GM20431 (cell line): ENCODE measurements around the gene CAPZB.

Experiments used
- in situ Hi-C: fragments of 300-500 bp; cut with MseI, MboI; formaldehyde crosslinking; loops from one replicate; pipeline ENCODE4 v1.15.0; 2020; ENCODE audit warnings: low sequenced_read_pairs; ENCODE audit not compliant: unreplicated experiment

Gene CAPZB

DNA sequence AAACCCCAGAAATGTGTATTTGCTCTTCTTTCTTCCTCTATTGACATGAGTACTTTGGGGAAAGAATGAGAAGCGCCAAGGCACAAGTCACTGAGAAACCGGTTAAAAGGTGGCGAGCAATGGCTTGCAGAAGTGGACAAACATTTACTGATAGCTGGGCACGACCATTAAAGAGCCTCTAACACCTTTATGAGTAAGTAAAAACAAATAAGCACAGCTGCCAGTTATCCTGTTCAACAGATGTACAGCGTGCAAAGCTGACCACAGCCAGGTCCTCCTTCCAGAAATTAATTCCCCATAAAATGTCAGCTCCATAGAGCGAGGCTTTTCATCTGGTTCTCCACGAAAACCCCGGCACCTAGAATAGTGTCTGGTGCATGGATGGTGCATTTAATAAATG is 72.7 kb downstream of the CAPZB start:
- in situ Hi-C loops: no loop called here

DNA sequence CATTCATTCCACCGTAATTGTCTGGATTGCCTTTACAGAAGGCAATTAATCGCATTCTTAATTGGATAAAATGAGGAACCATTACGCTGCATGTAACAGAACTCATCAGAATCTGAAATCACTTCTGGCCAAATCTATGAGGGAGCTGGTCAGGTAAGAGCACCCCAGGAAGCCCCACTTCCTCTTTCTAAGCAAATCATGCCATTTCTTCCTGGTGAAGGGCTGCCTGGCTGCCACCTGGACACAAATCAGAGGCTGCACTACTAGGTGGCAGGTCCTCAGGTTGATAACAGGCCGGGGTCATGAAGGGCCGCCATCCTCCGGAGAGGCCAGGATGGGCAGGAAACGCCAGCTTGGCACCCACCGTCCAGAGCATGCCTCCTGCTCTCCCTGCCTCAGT is 73.7 kb downstream of the CAPZB start:
- in situ Hi-C loops: no loop called here

DNA sequence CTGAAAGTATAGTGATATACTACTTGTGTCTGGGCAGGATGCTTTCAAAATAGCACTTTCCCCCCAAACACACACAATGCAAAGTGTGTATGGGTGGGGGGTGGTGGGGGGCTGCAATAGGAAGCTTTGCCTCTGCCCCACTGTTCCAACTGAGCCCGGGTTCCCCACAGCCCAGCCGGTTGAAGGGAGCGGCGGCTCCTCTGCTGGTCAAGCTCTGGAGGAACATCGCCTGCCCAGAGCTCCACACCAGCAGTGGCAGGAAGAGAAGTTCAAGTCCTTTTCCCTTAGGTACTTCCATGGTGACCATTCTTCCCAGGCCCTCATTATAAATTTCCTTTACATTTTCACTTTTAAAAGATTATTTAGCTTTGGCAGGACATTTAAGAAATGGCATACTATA is 74.9 kb downstream of the CAPZB start:
- in situ Hi-C loops: no loop called here

DNA sequence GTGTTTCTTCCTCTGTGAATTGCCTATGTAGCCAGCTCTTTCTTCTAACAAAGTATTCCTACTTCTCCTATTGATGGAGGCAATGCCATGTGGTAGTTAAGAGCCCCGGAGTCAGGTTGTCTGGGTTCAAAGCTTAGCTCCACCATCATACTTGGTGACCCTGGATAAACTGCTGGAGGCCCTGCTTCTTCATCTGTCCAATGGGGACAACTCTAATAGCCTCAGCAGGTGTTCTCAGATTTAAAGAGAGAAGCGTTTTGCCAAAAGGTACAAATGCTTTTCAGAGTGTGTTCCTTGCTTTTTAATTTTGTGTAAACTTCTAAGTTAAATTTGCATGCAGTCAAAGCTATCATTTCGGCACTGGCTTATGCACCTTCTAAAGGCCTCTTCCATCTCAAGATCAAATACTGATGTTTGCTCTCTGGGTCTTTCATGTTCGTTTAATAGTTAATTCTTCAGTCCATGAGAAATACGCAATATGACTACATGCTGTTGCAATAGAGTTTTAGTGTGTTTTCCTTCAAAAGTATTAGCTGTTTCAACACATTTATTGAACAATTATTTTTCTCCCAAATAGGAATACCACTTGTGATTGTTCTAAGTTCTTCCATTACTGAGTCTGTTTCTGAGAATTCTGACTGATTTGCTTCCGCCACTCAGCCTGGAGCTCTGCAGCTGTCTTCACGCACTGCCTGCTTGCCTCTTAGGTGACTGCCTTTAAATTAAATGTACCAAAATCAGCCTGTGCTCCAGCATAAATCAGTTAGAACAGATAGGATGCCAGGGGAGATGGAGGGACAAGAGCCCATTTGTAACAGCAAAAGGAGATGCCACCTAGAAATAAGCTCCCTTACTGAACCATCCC is 75.6 kb downstream of the CAPZB start:
- in situ Hi-C loops: no loop called here

DNA sequence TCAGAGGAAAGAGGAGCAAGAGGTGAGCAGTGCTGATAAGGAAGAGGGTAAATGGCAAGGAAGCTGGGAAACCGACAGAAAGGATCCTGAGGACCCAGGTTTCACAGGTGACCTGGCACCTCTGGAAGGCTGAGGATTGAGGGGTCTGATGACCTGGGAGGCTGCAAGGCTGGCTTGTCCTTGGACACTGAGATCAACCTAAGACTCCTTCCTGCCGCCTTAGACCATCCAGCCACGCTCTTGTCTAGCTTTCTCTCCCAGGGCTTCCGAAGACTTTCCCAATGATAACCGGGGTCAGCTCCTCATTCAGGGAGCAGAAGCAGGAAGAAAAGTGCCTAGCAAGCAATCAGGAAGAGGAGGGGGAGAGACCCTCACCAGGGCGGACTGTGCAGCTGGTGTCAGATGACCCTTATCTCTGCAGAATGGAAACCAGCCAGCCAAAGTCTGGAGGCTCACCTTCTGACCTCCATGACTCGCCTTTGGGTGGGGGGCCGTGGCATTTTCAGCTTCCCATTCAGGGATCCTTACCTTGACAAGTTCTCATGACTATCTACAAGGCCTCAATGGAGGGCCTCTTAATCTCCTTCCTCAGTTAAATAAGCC is 77.7 kb downstream of the CAPZB start:
- in situ Hi-C loops: no loop called here

DNA sequence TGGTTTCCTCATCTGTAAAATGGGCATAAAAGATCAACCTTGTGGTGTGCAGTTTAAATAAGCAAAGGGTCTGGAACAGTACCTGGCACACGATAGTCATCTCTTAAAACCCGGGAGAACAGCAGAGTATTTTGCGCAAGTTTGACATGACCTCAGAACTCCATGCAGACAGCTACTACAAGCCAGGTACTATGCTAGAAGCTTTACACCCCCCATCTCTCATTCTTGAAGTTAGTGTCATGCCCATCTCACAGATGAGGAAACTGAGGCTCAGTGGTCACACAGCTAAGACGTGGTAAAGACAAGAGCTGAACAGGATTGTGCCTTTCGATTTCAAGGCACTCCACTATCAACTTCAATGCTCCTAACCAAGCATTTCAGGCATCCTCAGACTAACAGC is 78.7 kb downstream of the CAPZB start:
- in situ Hi-C loops: no loop called here

DNA sequence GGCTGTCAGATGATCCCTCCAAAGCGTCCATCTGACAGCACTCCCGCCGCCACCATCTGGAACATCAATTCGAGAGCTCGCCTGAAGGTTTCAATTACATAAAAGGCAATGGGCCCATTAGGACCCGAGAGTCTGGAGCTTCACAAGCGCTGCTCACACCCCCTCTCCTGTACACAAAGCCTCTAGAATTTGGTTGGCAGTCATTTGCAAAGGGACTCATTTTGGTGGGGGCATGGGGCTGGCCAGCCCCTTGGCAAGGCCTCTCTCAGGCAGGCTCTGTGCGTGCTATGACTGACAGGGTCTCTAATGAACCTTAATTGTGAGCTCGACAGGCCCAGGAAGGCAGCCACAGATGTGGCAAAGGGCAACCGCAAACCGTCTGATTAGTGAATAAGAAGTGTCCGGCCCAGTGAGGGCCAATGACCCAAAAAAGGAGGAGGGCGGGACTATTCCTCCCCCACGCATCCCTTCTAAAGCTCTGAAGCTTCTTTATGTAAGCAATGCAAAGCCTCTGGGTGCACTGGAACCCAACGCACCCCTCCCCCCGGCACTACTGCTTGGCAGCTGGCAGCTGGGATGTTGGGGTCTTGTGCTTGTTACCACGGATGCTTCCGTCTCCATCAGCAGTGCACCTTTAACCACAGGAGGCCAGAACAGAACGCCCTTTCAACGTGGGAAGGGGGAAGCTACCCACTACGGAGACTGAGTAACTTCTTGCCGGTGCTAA is 79.4 kb downstream of the CAPZB start:
- in situ Hi-C loops: no loop called here

DNA sequence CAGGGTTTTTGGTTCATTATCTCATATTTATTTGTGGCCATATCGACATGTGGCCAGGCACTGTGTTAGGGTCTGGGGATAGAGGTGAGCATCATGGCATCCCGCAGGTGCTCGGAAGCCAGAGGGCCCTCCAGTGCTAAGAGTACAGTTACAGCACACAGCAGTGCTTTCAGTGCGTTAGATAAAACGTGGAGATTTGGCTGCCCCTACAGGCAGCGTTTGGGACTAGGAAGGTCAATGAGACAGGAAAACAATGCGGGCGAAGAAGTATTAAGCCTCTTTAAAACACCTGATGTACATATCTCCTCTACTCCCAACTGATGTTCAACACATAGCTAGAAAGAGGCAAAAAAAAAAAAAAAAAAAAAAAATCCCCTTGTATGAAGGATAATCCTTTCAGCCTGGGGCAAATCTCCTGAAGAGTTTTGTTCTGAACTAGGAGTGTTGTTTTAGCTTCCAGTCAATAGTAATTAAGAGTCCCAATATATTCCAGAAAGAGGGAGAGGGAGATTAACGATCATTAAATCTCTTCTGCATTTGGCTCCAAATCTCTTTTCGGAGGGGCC is 80.1 kb downstream of the CAPZB start:
- in situ Hi-C loops: no loop called here

DNA sequence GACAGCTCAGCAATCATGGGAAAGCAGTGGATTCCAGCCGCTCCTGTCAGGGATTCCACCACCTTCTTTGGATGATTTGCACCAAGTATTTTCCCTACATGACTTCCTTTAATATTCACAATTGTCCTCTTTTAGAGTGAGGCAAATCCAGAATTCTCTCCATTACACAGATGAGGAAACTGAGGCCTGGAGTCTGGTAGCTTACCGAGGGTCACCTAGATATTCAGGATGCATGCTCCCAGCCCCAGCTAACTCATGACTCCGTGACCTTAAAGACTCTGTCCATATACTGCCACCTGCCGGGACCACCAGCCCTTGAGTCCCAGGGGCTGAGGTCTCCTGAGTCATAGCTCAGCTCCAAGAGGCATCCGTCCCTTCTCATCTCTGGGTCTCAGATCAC is 80.6 kb downstream of the CAPZB start:
- in situ Hi-C loops: no loop called here

DNA sequence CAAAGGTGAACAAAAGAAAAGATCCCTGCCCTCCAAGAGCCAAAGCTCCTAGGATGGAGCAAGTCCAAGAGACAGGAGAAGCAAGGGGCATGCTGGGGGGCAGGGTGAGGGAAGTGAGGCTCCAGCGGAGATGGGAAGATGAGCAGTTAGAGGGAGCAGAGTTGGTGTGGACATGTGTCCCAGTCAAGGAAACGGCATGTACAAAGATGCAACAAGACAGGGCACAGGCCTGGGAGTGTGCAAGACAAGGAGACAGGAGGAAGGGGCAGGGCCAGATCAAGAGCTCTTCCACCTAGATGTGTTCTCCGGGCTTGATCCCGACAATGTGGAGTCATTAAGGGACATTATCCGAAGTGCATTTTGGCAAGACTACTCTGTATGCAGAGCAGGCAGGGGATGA is 82.1 kb downstream of the CAPZB start:
- in situ Hi-C loops: no loop called here

DNA sequence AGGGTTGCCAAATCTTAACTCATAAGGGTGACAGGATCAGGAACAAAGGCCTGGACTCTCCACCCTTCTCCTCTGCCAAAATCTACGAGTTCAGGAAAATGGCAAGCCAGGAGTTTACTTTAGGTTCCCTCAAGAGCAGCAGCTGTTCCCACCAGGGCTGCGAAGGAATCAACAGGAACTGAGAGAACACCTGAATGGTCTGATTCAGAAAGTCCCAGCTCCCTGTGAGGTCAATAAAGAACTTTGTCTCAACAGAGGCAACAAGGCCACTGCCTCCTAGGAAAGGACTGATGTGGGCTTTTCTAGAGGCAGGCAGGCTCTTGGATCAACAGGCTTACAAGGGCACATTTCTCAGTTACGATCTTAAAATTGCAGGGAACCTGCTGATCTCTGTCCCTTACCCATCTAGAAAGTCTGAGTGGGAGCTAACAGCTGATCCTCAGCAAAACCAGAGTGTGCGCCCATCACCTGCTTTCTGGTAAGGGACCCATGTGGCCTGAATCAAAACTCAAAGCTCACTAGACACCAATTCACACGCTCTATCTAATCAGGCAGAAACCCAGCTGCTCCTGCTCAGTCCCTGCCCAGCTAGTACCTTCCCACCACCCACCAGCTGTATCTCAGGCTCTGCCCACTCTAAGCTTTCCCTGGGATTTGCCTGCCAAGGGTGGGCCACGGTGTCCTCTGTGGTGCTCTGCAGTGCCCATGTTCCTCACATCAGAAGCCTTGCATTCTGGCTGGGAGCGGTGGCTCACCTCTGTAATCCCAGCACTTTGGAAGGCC is 83.1 kb downstream of the CAPZB start:
- in situ Hi-C loops: no loop called here

DNA sequence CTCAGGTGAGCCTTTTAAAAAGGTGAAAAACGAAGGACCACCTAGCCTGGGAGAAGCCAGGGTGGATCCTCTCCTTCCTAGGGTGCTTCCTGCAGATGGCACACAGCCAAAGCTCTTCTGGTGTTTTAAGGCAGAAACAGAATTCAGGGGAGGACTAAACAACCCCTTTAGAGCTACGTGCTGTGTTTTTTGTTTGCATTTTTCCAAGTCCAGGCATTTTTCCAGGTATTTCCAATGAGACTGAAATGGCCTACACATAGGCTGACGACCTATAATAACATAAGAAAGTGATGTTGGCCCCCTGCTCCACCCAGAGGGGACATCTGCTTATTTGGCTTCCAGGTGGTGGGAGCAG is 83.8 kb downstream of the CAPZB start:
- in situ Hi-C loops: no loop called here

DNA sequence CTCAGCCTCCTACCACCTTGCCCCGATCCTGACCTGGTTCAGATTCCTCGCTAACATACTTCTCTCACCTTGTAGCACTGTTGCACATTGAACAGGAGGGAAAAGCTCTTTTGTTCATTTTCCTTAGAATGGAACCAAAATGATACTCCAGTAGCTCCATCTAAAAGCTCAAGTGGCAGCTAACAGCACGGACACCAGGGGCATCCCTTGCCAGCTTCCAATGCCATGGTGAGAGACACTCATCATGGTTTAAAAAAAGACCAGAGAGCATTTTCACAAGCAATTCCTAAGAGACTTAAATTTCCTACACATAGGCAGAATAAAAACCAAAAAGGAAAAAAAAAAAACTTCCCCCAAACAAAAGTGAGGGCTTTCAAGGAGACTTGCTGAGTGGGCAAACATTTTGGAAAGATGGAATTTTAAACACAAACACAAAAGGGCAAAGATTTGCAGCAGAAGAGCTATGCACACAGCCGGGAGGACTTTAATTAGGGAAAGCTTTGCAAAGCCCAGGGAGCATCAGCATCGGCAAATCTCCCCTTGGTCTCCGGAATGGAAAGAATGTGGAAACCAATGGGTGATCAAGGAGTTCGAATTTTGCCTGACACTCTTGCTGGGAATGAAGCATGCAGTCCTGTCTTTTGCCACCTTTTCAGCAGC is 84.3 kb downstream of the CAPZB start:
- in situ Hi-C loops: no loop called here

DNA sequence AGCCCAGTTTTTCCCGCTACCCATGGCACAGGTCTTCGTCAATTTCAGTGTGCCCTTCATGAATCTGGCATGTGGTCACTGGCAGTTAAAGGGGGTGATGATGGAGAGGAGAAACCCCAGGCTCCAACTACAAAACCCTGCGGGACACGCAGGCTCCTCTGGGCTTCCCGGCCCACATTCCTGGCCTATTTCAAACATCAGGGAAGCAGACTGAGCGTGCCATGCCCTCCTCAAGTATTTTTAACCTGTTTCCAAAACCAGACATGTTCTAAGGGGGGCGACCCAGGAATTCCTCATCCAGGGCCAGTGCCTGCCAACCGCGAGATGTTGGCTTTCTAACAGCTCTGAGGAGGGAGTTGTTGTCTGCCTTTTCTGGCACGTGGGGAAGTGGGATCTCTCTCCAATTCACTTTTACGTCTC is 85.1 kb downstream of the CAPZB start:
- in situ Hi-C loops: no loop called here

DNA sequence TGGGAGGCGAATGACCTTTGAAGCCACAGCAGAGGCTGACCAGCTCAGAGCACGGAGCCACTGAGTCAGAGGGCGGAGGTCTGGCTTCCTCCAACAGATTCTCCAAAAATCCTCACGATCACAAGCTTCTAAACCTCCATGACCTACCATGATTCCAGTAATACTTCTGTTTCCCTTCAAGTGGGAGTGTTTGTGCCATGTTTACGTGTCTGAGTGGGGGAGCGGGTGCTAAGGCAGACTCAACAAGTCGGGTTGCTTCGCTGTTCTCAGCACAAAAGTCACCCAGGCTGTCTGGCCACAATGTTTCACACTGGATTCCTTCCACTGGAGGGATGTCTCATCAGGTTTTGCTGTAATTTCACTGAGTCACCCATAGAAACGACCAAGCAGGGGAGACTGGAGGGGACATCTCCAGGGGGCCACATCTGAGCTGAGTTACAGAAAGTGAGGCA is 87.0 kb downstream of the CAPZB start:
- in situ Hi-C loops: loop anchor here (25.0 kb wide), 1 partner anchor 189 kb away; a partner anchor contains a TSS

DNA sequence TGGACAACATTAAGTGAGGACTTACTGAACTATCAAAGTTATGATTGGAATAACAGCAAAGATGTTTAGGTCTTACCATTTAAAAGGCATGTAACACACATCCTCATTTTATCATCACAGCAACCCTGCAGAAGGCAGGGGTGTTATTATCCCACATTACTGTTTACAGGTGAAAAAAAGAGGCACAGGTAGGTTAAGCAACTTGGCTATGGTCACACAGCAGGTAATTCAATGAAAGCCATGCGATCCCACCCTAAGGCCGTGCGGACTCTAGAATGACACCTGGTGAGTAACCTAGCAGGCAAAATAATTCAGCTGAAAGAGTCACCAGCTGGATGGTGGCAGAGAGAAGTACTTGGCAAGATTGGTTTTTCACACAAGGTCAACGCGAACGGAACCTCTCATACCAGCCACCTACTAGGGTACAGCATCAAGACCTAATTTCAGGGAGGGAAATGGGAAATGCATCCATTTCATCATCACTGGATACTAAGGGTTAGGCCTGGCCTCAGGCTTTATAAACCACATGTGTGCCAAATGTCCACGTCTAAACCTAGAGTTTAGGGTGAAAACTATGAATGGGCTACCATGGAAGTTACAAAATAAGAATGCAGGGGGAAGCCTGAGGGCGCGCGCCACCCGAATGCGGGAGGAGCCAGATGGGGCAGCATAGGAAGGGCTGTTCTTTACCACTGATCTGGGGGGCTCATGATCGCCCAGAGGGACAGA is 88.0 kb downstream of the CAPZB start:
- in situ Hi-C loops: loop anchor here (25.0 kb wide), 1 partner anchor 190 kb away; a partner anchor contains a TSS

DNA sequence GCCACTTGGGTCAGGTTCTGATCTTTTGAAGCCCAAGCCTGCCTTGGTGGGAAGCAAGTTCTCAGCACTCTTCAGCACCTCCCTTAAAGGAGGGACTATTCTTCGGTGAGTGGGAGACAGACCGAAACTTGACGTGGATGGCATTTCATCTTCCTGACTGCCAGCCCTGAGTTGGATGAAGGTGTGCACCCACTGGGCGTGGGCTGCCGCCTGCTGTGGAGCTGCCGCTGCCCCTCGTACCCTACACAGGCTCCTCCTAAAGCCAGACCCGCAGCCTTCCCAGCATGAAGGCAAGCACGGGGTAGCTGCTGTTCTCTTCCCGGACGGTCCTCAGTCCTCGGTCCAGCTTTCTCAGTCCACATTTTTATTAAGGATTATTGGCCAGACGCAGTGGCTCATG is 89.1 kb downstream of the CAPZB start:
- in situ Hi-C loops: loop anchor here (25.0 kb wide), 1 partner anchor 191 kb away; a partner anchor contains a TSS

DNA sequence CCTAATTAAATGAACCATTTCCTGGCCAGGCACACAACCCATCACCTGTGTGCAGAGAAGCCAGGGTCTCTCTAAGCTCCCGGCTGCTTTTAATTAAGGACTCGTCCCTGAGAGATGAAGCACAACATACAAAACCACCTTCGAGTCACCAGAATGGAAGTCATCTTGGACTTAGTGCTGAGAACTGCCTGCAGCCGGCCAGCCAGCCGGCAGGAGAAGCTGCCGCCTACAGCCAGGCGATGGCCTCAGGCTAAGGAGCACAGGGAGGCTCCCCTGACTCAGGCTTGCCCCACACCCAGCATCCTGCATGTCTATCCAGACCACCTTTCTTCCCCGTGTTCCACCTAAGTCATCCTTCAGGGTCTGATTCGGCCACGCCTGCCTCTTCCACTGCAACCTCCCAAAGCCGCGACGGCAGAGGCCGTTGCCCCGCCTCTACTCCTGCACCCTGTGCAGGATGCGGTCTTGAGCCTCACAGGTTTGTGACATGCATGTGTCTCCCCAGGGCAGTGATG is 89.6 kb downstream of the CAPZB start:
- in situ Hi-C loops: loop anchor here (25.0 kb wide), 1 partner anchor 192 kb away; a partner anchor contains a TSS
